ENCODE results near the gene RPAP3. TPM values are rescaled to one million over a fixed set of nuclear protein-coding genes. Genes with fewer than 3 reads are reported as not detected.
"Not testable (repeated sequence)": the region's sequence is repeated elsewhere in the genome, so short reads cannot be mapped to it uniquely, and the experiment has no call there.

RPAP3 gene
- total RNA-seq, 1 donor from 2014 or later, result 61.2 TPM

GRCh38 chr12:47686645-47687240 lies 19.1 kb downstream of the RPAP3 start:
- DNase-seq (ENCODE audit: low spot score), result no peak

GRCh38 chr12:47679785-47680184 lies 26.0 kb downstream of the RPAP3 start:
- intact Hi-C loops (cut with micrococcal nuclease), result no loop called here
- no peak for DNase-seq (ENCODE audit: low spot score)
- H3K4me1 Mint-ChIP-seq (ENCODE audit: low read depth), result peaks cover 18% of the 10 kb centered on the region
- peaks cover 64% of the 10 kb centered on the region for H3K36me3 Mint-ChIP-seq (ENCODE audit: low read depth)
- H3K4me3 Mint-ChIP-seq, result no peak overlapping the region
- no peak overlapping the region for H3K27ac Mint-ChIP-seq
- no peaks in the 10 kb centered on the region for H3K9me3 Mint-ChIP-seq
- H3K27me3 Mint-ChIP-seq (ENCODE audit: insufficient read depth), result no peaks in the 10 kb centered on the region

More at GRCh38 chr12:47686645-47687240, 19.1 kb downstream of the RPAP3 start:
- H3K4me3 Mint-ChIP-seq, result no peak overlapping the region
- H3K4me1 Mint-ChIP-seq (ENCODE audit: low read depth), result peaks cover 7% of the 10 kb centered on the region
- H3K9me3 Mint-ChIP-seq, result no peaks in the 10 kb centered on the region
- no peaks in the 10 kb centered on the region for H3K27me3 Mint-ChIP-seq (ENCODE audit: insufficient read depth)
- no peak overlapping the region for H3K27ac Mint-ChIP-seq
- intact Hi-C loops (cut with micrococcal nuclease), result loop anchor here (1.0 to 5.0 kb wide), 3 partner anchors 35 to 654 kb away; no protein-coding TSS in a partner anchor
- peaks cover 25% of the 10 kb centered on the region for H3K36me3 Mint-ChIP-seq (ENCODE audit: low read depth)

- Mint-ChIP-seq H3K27ac (no peak overlapping the region), H3K4me1 (ENCODE audit: low read depth) (peaks cover 21% of the 10 kb centered on the region)
Observed at GRCh38 chr12:47672068-47672467, 33.8 kb downstream of the RPAP3 start.

GRCh38 chr12:47667935-47668334 lies 37.9 kb downstream of the RPAP3 start:
- H3K27ac Mint-ChIP-seq; intact Hi-C loops (cut with micrococcal nuclease); DNase-seq (ENCODE audit: low spot score); H3K27me3 Mint-ChIP-seq (ENCODE audit: insufficient read depth); H3K9me3 Mint-ChIP-seq; H3K4me3 Mint-ChIP-seq: not testable (repeated sequence)
- Mint-ChIP-seq H3K36me3 (ENCODE audit: low read depth) (peaks cover 29% of the 10 kb centered on the region), H3K4me1 (ENCODE audit: low read depth) (peaks cover 11% of the 10 kb centered on the region)

More at GRCh38 chr12:47672068-47672467, 33.8 kb downstream of the RPAP3 start:
- Mint-ChIP-seq H3K27me3 (ENCODE audit: insufficient read depth) (no peaks in the 10 kb centered on the region), H3K9me3 (no peaks in the 10 kb centered on the region), H3K36me3 (ENCODE audit: low read depth) (peaks cover 43% of the 10 kb centered on the region), H3K4me3 (no peak overlapping the region)
- intact Hi-C loops (cut with micrococcal nuclease), result no loop called here
- DNase-seq (ENCODE audit: low spot score), result no peak

GRCh38 chr12:47652521-47653234 lies 53.2 kb downstream of the RPAP3 start:
- Mint-ChIP-seq H3K36me3 (ENCODE audit: low read depth) (peaks cover 2% of the 10 kb centered on the region), H3K4me1 (ENCODE audit: low read depth) (peaks cover 10% of the 10 kb centered on the region), H3K27me3 (ENCODE audit: insufficient read depth) (no peaks in the 10 kb centered on the region), H3K4me3 (no peak overlapping the region), H3K9me3 (no peaks in the 10 kb centered on the region), H3K27ac (no peak overlapping the region)
- intact Hi-C loops (cut with micrococcal nuclease), result loop anchor here (5.0 kb wide), 1 partner anchor 105 kb away; the partner anchor contains the start of gene RAPGEF3
- DNase-seq (ENCODE audit: low spot score), result no peak

- H3K9me3 Mint-ChIP-seq, result no peaks in the 10 kb centered on the region
- no peak overlapping the region for H3K27ac Mint-ChIP-seq
- peaks cover 10% of the 10 kb centered on the region for H3K4me1 Mint-ChIP-seq (ENCODE audit: low read depth)
- H3K36me3 Mint-ChIP-seq (ENCODE audit: low read depth), result peaks cover 3% of the 10 kb centered on the region
- H3K27me3 Mint-ChIP-seq (ENCODE audit: insufficient read depth), result no peaks in the 10 kb centered on the region
- intact Hi-C loops (cut with micrococcal nuclease), result loop anchor here (1.0 to 5.0 kb wide), 2 partner anchors 35 to 106 kb away; partner anchors contain the start of gene RAPGEF3
- no peak overlapping the region for H3K4me3 Mint-ChIP-seq
- peak; percentile 31 for DNase-seq (ENCODE audit: low spot score)
Observed at GRCh38 chr12:47651368-47652254, 54.2 kb downstream of the RPAP3 start.

- Mint-ChIP-seq H3K4me1 (ENCODE audit: low read depth) (peaks cover 10% of the 10 kb centered on the region), H3K4me3 (no peak overlapping the region), H3K27me3 (ENCODE audit: insufficient read depth) (no peaks in the 10 kb centered on the region), H3K36me3 (ENCODE audit: low read depth) (peaks cover 3% of the 10 kb centered on the region), H3K9me3 (no peaks in the 10 kb centered on the region), H3K27ac (no peak overlapping the region)
- intact Hi-C loops (cut with micrococcal nuclease), result loop anchor here (5.0 kb wide), 1 partner anchor 107 kb away; the partner anchor contains the start of gene RAPGEF3
- no peak for DNase-seq (ENCODE audit: low spot score)
Observed at GRCh38 chr12:47650469-47650868, 55.4 kb downstream of the RPAP3 start.

- Mint-ChIP-seq H3K27me3 (ENCODE audit: insufficient read depth) (no peaks in the 10 kb centered on the region), H3K4me3 (no peak overlapping the region), H3K36me3 (ENCODE audit: low read depth) (peaks cover 9% of the 10 kb centered on the region), H3K27ac (no peak overlapping the region), H3K9me3 (peaks cover 6% of the 10 kb centered on the region), H3K4me1 (ENCODE audit: low read depth) (peaks cover 10% of the 10 kb centered on the region)
- DNase-seq (ENCODE audit: low spot score), result no peak
- intact Hi-C loops (cut with micrococcal nuclease), result no loop called here
Observed at GRCh38 chr12:47649381-47649780, 56.4 kb downstream of the RPAP3 start.

- intact Hi-C loops (cut with micrococcal nuclease), result no loop called here
- H3K9me3 Mint-ChIP-seq, result peaks cover 14% of the 10 kb centered on the region
Observed at GRCh38 chr12:47648056-47648579, 57.7 kb downstream of the RPAP3 start.

GRCh38 chr12:47642310-47642709 lies 63.5 kb downstream of the RPAP3 start:
- H3K27ac Mint-ChIP-seq; intact Hi-C loops (cut with micrococcal nuclease); H3K27me3 Mint-ChIP-seq (ENCODE audit: insufficient read depth); H3K4me3 Mint-ChIP-seq; H3K4me1 Mint-ChIP-seq (ENCODE audit: low read depth); DNase-seq (ENCODE audit: low spot score): not testable (repeated sequence)
- Mint-ChIP-seq H3K36me3 (ENCODE audit: low read depth) (peaks cover 40% of the 10 kb centered on the region), H3K9me3 (peaks cover 57% of the 10 kb centered on the region)

More at GRCh38 chr12:47648056-47648579, 57.7 kb downstream of the RPAP3 start:
- peaks cover 13% of the 10 kb centered on the region for H3K36me3 Mint-ChIP-seq (ENCODE audit: low read depth)
- H3K4me3 Mint-ChIP-seq, result no peak overlapping the region
- H3K27ac Mint-ChIP-seq, result no peak overlapping the region
- no peaks in the 10 kb centered on the region for H3K27me3 Mint-ChIP-seq (ENCODE audit: insufficient read depth)
- no peak for DNase-seq (ENCODE audit: low spot score)
- H3K4me1 Mint-ChIP-seq (ENCODE audit: low read depth), result peaks cover 10% of the 10 kb centered on the region

- intact Hi-C loops (cut with micrococcal nuclease), result loop anchor here (1.0 kb wide), 1 partner anchor 605 kb away; no protein-coding TSS in a partner anchor
- H3K27ac Mint-ChIP-seq, result no peak overlapping the region
- DNase-seq (ENCODE audit: low spot score), result peak; percentile 3
- no peak overlapping the region for H3K4me3 Mint-ChIP-seq
- peaks cover 8% of the 10 kb centered on the region for H3K4me1 Mint-ChIP-seq (ENCODE audit: low read depth)
- H3K27me3 Mint-ChIP-seq (ENCODE audit: insufficient read depth), result no peaks in the 10 kb centered on the region
- H3K36me3 Mint-ChIP-seq (ENCODE audit: low read depth), result peaks cover 25% of the 10 kb centered on the region
- peaks cover 45% of the 10 kb centered on the region for H3K9me3 Mint-ChIP-seq
Observed at GRCh38 chr12:47636908-47637780, 68.7 kb downstream of the RPAP3 start.

- intact Hi-C loops (cut with micrococcal nuclease); H3K27me3 Mint-ChIP-seq (ENCODE audit: insufficient read depth); H3K4me1 Mint-ChIP-seq (ENCODE audit: low read depth); H3K27ac Mint-ChIP-seq; DNase-seq (ENCODE audit: low spot score); H3K4me3 Mint-ChIP-seq: not testable (repeated sequence)
- Mint-ChIP-seq H3K9me3 (peaks cover 40% of the 10 kb centered on the region), H3K36me3 (ENCODE audit: low read depth) (peaks cover 19% of the 10 kb centered on the region)
Observed at GRCh38 chr12:47635770-47636169, 70.1 kb downstream of the RPAP3 start.

Measured in activated T-helper 1 cell treated with anti-CD3 and anti-CD28 coated beads, Interleukin-12 subunit alpha, Interleukin-12 subunit beta, Interleukin-2, Interleukin-4 antibody, amounts not matched to agents 30 ng/mL and 10 ng/mL and 1 ng/mL, durations not matched to agents 14 hours and 24 hours and 36 hours (primary cell).